Liver (tissue), 3 donors: ENCODE measurements around the gene ITPRIPL2.

Experiments
- CTCF ChIP-seq: fragments of 150-350 bp; IDR thresholded peaks from 2 replicates; pipeline ENCODE4 v1.5.1; 2017; ENCODE audit warnings: improper control_type of control experiment, low read depth, low read length; ENCODE audit not compliant: missing input control
- EGR1 ChIP-seq, 2 donors: IDR thresholded peaks; 2 replicates each; pipeline ENCODE4 v1.6.1; 2016 to 2018; ENCODE audit warnings: antibody characterized with exemption in 2 of 2, low read depth in 2 of 2
- MAX ChIP-seq: IDR thresholded peaks from 2 replicates; pipeline ENCODE4 v1.6.1; 2016; ENCODE audit warnings: antibody characterized with exemption
- donor health status: healthy.
- donor health status: healthy.

DNA sequence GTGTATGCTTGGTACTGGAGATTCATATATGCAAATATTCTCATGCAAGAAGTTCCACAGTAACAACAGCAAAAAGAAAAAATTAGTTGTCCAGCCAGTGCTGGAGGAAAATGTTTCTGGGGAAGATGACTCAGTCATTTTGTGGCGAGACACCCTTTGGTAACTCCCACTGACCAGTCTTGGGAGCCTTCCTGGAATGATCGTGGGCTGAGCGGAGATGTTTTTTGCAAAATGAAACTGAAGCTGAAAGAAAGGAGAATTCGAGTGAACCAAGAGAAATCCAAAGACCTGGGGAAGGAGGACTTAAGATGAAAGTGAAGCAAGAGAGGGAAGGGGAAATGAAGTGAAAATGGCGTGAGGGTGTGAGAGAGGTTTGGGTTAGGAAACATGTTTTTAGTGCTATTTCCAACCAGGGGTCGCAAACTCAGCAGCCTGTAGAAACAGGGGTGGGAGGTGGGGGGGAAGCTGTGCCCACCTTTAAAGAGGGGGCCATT lies 5.2 kb downstream of the ITPRIPL2 start:
- no peak for TF ChIP-seq CTCF
- TF ChIP-seq MAX, result no peak
- TF ChIP-seq EGR1 (IDR thresholded peaks at IDR 0.05; ENCODE audit: low read depth in 2 of 2), result no peak
